ENCODE results near the gene HM13.

DNA sequence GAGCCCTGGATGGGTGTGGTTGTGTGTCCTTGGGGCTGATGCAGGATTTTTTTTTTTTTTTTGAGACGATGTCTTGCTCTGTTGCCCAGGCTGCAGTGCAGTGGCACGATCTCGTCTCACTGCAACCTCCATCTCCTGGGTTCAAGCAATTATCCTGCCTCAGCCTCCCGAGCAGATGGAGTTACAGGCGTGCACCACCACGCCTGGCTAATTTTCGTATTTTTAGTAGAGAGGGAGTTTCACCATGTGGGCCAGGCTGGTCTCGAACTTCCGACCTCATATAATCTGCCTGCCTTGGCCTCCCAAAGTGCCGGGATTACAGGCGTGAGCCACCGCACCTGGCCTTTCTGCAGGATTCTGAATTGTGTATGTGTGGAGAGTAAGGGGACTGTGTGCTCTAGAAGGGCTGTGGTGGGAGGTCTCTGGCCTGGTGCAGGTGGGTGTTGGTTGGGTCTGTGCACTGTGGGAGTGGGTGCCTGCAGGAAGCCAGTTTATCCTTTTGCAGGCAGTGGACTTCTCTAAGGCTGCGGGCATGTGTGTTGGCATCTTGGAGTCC lies 79.8 kb downstream of the HM13 start:
- TF ChIP-seq, protein P1, sequence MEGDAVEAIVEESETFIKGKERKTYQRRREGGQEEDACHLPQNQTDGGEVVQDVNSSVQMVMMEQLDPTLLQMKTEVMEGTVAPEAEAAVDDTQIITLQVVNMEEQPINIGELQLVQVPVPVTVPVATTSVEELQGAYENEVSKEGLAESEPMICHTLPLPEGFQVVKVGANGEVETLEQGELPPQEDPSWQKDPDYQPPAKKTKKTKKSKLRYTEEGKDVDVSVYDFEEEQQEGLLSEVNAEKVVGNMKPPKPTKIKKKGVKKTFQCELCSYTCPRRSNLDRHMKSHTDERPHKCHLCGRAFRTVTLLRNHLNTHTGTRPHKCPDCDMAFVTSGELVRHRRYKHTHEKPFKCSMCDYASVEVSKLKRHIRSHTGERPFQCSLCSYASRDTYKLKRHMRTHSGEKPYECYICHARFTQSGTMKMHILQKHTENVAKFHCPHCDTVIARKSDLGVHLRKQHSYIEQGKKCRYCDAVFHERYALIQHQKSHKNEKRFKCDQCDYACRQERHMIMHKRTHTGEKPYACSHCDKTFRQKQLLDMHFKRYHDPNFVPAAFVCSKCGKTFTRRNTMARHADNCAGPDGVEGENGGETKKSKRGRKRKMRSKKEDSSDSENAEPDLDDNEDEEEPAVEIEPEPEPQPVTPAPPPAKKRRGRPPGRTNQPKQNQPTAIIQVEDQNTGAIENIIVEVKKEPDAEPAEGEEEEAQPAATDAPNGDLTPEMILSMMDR (IDR thresholded peaks at IDR 0.05; ENCODE audit: low read depth, low read length, poor library complexity, severe bottlenecking): no peak
- no peak for TF ChIP-seq EZH2phosphoT487 (IDR thresholded peaks at IDR 0.05; ENCODE audit: borderline replicate concordance, low read length)
